WTC11 (cell line): ENCODE measurements around the gene SLC9A9.

Experiments used
- MAX ChIP-seq: sonication (generic); formaldehyde crosslinking; IDR thresholded peaks from 2 replicates; pipeline ENCODE4 v1.8.0; 2022; ENCODE audit warnings: mild to moderate bottlenecking, missing genetic modification reagents
- TF ChIP-seq, protein P1 (sequence below): fragments of 200-600 bp; IDR thresholded peaks from 2 replicates; pipeline ENCODE4 v1.8.0; 2022; ENCODE audit warnings: antibody characterized with exemption

DNA sequence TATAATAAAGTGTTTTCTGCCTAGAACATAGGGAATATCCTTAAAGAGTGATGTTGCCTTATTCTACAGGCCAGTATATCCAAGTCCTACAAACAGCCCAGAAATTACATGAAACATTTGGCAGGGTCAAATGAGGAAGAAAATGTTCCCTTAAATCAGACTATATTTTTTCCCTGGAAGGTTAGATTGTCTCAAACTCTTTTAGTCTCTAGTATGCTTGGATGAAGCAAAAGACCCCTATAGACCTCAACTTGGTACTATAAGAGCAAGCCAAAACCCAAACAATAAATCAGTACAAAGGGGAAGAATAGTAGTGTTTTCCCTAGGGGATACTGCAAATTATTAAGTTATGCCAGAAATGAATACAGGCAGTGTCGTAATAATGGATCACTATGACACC is 310.2 kb downstream of the SLC9A9 start:
- TF ChIP-seq, protein P1, sequence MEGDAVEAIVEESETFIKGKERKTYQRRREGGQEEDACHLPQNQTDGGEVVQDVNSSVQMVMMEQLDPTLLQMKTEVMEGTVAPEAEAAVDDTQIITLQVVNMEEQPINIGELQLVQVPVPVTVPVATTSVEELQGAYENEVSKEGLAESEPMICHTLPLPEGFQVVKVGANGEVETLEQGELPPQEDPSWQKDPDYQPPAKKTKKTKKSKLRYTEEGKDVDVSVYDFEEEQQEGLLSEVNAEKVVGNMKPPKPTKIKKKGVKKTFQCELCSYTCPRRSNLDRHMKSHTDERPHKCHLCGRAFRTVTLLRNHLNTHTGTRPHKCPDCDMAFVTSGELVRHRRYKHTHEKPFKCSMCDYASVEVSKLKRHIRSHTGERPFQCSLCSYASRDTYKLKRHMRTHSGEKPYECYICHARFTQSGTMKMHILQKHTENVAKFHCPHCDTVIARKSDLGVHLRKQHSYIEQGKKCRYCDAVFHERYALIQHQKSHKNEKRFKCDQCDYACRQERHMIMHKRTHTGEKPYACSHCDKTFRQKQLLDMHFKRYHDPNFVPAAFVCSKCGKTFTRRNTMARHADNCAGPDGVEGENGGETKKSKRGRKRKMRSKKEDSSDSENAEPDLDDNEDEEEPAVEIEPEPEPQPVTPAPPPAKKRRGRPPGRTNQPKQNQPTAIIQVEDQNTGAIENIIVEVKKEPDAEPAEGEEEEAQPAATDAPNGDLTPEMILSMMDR, result no peak
- TF ChIP-seq MAX (CRISPR knock-in tag), result no peak
